HepG2 (cell line): Measurements from ENCODE around the gene ZNF587B. TPM values are rescaled to one million over a fixed set of nuclear protein-coding genes. Genes with fewer than 3 reads are reported as not detected.
A peak's percentile ranks its signal among the peaks of the same experiment; 100 is the strongest.

Experiments used
- FOXA3 ChIP-seq: IDR thresholded peaks from 2 replicates; pipeline ENCODE4 v1.6.1; 2016; ENCODE audit warnings: missing genetic modification reagents, missing compliant biosample characterization
- HMGXB4 ChIP-seq, 2 experiments: sonication (generic) in 1 of 2; formaldehyde crosslinking in 1 of 2; IDR thresholded peaks; 2 replicates each; pipeline versions ENCODE4 v1.4.0 to v1.6.1; 2018 to 2020; ENCODE audit warnings: missing genetic modification reagents in 2 of 2, borderline replicate concordance in 1 of 2, low read depth in 1 of 2, mild to moderate bottlenecking in 1 of 2, missing biosample characterization in 1 of 2
- RBM39 ChIP-seq: fragments of 200-400 bp; formaldehyde crosslinking; IDR thresholded peaks from one replicate; pipeline ENCODE4 v1.6.1; 2018; ENCODE audit warnings: antibody characterized with exemption, mild to moderate bottlenecking, low read depth, low read length; ENCODE audit not compliant: poor library complexity, severe bottlenecking
- SAP130 ChIP-seq: IDR thresholded peaks from 2 replicates; pipeline ENCODE4 v1.6.1; 2016; ENCODE audit warnings: low read depth
- SCMH1 ChIP-seq: sonication (generic); formaldehyde crosslinking; IDR thresholded peaks from 2 replicates; pipeline ENCODE4 v1.9.0; 2021; ENCODE audit warnings: missing genetic modification reagents, mild to moderate bottlenecking, borderline replicate concordance
- U2AF1 ChIP-seq: fragments of 200-400 bp; formaldehyde crosslinking; optimal IDR thresholded peaks from 2 replicates; pipeline ENCODE3; 2017; ENCODE audit warnings: mild to moderate bottlenecking, low read depth, low read length
- ZFY ChIP-seq: sonication (generic); formaldehyde crosslinking; IDR thresholded peaks from 2 replicates; pipeline ENCODE4 v1.4.0; 2020; ENCODE audit warnings: missing genetic modification reagents
- ZMYM4 ChIP-seq: sonication (generic); formaldehyde crosslinking; IDR thresholded peaks from 2 replicates; pipeline ENCODE4 v1.8.1; 2023; ENCODE audit warnings: mild to moderate bottlenecking, missing genetic modification reagents
- ZNF510 ChIP-seq: sonication (generic); formaldehyde crosslinking; IDR thresholded peaks from 2 replicates; pipeline ENCODE4 v1.4.0; 2020; ENCODE audit warnings: low read depth, mild to moderate bottlenecking, missing genetic modification reagents
- ZNF629 ChIP-seq: sonication (generic); formaldehyde crosslinking; conservative IDR thresholded peaks from 2 replicates; pipeline ENCODE4 v1.5.0; 2020; ENCODE audit warnings: missing genetic modification reagents
- polyA plus RNA-seq, 8 experiments: library from polyadenylated mRNA; depleted of rRNA in 3 of 8; stranded (reverse) in 7 of 8; unstranded in 1 of 8; fragments of >200 nt; fragmentation: Illumina TruSeq in 4 of 8; extraction: Trizol in 4 of 8; gene quantifications; 2 replicates each; pipeline versions ENCODE4 v1.2.1 to v1.2.3, GENCODE V29; 2011 to 2016; ENCODE audit warnings: low read depth in 4 of 8, missing spikeins in 1 of 8, mixed read lengths in 1 of 8; ENCODE audit not compliant: insufficient read depth in 1 of 8
- total RNA-seq, 5 experiments: library from RNA; depleted of rRNA; stranded (reverse); fragments of >200 nt; fragmentation: Illumina TruSeq; extraction: Trizol; gene quantifications; 2 replicates each; pipeline ENCODE4 v1.2.3, GENCODE V29; 2016; ENCODE audit warnings: low read depth in 1 of 5
- TF ChIP-seq, protein P1 (sequence below): sonication (generic); formaldehyde crosslinking; IDR thresholded peaks from 2 replicates; pipeline ENCODE4 v1.5.1; 2020; ENCODE audit warnings: mild to moderate bottlenecking, missing genetic modification reagents, moderate library complexity
- TF ChIP-seq, protein P2 (sequence below): sonication (generic); formaldehyde crosslinking; IDR thresholded peaks from 2 replicates; pipeline ENCODE4 v1.8.1; 2023; ENCODE audit warnings: missing genetic modification reagents, mild to moderate bottlenecking, borderline replicate concordance
- TF ChIP-seq, protein P3 (sequence below): sonication (generic); formaldehyde crosslinking; IDR thresholded peaks from one replicate; pipeline ENCODE4 v1.5.1; 2020; ENCODE audit warnings: mild to moderate bottlenecking, missing genetic modification reagents; ENCODE audit errors: not compliant biosample characterization

ZNF587B gene
- total and polyA plus RNA-seq, 2 of the 13 experiments (the other 11 are each of a cell fraction or from before 2014, with no cell fraction given), result 5.2 to 29.9 TPM

DNA sequence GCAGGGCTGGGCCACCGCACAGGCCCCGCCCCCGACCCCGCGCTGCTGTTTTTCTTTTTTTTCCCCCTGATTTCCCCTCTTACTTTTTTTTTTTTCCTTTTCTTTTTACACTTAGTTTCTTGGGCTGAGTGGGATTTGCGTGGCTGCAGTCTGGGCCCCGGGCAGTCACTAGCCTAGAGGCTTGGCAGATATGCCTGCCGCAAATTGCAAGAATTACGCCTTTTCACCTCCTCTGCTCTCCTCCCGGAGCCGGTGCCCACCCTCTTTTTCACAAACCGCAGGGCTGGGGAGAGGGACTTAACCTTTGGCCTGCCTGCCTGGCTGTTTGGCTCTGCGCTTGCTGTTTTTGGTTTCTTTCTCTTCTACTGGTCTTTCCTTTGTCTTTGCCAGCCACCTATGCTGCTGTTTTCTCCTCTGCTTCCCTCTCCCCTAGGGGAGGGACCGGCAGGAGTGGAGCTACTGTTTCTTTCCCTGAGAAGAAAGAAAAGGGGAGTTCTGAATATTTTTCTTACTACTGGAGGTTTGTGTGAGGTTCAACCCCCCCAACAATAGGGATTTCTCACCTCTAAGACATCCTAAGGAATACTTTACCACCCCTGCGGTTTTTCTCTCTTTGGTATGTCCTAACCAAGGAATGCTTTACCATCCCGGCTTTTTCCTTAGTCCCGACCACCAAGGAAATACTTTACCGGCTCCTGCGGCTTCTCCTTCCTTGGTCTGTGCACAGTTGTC, 26.3 kb upstream of the ZNF587B start (continued):
- TF ChIP-seq, protein P1, sequence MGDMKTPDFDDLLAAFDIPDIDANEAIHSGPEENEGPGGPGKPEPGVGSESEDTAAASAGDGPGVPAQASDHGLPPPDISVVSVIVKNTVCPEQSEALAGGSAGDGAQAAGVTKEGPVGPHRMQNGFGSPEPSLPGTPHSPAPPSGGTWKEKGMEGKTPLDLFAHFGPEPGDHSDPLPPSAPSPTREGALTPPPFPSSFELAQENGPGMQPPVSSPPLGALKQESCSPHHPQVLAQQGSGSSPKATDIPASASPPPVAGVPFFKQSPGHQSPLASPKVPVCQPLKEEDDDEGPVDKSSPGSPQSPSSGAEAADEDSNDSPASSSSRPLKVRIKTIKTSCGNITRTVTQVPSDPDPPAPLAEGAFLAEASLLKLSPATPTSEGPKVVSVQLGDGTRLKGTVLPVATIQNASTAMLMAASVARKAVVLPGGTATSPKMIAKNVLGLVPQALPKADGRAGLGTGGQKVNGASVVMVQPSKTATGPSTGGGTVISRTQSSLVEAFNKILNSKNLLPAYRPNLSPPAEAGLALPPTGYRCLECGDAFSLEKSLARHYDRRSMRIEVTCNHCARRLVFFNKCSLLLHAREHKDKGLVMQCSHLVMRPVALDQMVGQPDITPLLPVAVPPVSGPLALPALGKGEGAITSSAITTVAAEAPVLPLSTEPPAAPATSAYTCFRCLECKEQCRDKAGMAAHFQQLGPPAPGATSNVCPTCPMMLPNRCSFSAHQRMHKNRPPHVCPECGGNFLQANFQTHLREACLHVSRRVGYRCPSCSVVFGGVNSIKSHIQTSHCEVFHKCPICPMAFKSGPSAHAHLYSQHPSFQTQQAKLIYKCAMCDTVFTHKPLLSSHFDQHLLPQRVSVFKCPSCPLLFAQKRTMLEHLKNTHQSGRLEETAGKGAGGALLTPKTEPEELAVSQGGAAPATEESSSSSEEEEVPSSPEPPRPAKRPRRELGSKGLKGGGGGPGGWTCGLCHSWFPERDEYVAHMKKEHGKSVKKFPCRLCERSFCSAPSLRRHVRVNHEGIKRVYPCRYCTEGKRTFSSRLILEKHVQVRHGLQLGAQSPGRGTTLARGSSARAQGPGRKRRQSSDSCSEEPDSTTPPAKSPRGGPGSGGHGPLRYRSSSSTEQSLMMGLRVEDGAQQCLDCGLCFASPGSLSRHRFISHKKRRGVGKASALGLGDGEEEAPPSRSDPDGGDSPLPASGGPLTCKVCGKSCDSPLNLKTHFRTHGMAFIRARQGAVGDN (CRISPR knock-in tag), result peak; percentile 33
- TF ChIP-seq FOXA3 (CRISPR knock-in tag) (no peak), U2AF1 (peak; percentile 72), ZMYM4 (no peak), SCMH1 (CRISPR knock-in tag) (no peak), RBM39 (peak; percentile 77), HMGXB4 (CRISPR knock-in tag; IDR thresholded peaks at IDR 0.05; ENCODE audit: borderline replicate concordance in 1 of 2, low read depth in 1 of 2) (no peak), ZFY (CRISPR knock-in tag) (no peak), ZNF510 (CRISPR knock-in tag) (no peak), ZNF629 (CRISPR knock-in tag) (no peak), SAP130 (CRISPR knock-in tag) (peak; percentile 37; the same call in 1 of the 2 replicates)
- TF ChIP-seq, protein P2, sequence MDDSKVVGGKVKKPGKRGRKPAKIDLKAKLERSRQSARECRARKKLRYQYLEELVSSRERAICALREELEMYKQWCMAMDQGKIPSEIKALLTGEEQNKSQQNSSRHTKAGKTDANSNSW (CRISPR knock-in tag), result no peak
- TF ChIP-seq, protein P3, sequence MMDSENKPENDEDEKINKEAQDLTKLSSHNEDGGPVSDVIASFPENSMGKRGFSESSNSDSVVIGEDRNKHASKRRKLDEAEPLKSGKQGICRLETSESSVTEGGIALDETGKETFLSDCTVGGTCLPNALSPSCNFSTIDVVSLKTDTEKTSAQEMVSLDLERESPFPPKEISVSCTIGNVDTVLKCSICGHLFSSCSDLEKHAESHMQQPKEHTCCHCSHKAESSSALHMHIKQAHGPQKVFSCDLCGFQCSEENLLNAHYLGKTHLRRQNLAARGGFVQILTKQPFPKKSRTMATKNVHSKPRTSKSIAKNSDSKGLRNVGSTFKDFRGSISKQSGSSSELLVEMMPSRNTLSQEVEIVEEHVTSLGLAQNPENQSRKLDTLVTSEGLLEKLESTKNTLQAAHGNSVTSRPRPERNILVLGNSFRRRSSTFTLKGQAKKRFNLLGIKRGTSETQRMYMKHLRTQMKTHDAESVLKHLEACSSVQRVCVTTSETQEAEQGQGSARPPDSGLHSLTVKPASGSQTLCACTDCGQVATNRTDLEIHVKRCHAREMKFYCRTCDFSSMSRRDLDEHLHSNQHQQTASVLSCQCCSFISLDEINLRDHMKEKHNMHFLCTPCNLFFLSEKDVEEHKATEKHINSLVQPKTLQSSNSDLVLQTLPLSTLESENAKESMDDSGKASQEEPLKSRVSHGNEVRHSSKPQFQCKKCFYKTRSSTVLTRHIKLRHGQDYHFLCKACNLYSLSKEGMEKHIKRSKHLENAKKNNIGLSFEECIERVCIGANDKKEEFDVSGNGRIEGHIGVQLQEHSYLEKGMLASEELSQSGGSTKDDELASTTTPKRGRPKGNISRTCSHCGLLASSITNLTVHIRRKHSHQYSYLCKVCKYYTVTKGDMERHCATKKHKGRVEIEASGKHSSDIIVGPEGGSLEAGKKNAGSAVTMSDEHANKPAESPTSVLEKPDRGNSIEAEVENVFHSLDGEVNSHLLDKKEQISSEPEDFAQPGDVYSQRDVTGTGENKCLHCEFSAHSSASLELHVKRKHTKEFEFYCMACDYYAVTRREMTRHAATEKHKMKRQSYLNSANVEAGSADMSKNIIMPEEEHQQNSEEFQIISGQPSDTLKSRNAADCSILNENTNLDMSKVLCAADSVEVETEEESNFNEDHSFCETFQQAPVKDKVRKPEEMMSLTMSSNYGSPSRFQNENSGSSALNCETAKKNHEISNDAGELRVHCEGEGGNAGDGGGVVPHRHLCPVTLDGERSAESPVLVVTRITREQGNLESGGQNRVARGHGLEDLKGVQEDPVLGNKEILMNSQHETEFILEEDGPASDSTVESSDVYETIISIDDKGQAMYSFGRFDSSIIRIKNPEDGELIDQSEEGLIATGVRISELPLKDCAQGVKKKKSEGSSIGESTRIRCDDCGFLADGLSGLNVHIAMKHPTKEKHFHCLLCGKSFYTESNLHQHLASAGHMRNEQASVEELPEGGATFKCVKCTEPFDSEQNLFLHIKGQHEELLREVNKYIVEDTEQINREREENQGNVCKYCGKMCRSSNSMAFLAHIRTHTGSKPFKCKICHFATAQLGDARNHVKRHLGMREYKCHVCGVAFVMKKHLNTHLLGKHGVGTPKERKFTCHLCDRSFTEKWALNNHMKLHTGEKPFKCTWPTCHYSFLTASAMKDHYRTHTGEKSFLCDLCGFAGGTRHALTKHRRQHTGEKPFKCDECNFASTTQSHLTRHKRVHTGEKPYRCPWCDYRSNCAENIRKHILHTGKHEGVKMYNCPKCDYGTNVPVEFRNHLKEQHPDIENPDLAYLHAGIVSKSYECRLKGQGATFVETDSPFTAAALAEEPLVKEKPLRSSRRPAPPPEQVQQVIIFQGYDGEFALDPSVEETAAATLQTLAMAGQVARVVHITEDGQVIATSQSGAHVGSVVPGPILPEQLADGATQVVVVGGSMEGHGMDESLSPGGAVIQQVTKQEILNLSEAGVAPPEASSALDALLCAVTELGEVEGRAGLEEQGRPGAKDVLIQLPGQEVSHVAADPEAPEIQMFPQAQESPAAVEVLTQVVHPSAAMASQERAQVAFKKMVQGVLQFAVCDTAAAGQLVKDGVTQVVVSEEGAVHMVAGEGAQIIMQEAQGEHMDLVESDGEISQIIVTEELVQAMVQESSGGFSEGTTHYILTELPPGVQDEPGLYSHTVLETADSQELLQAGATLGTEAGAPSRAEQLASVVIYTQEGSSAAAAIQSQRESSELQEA (CRISPR knock-in tag), result no peak
